Globus pallidus (tissue), 1 donor: ENCODE results near the gene SLC9A9.
A peak's percentile ranks its signal among the peaks of the same experiment; 100 is the strongest.

ENCODE experiments used
- DNase-seq: peaks from one replicate; pipeline ENCODE4 v3.0.0-alpha.2; 2015; ENCODE audit warnings: low spot score

The SLC9A9 gene

GRCh38 chr3:143843587-143843986 lies 4.7 kb downstream of the SLC9A9 start:
- DNase-seq = no peak

- no peak for DNase-seq
These were observed 7.6 kb downstream of the SLC9A9 start for GRCh38 chr3:143840636-143841035.

- no peak for DNase-seq
These were observed 8.3 kb downstream of the SLC9A9 start for GRCh38 chr3:143839980-143840379.

- no peak for DNase-seq
These were observed 11.2 kb downstream of the SLC9A9 start for GRCh38 chr3:143837076-143837475.

GRCh38 chr3:143835312-143835711 lies 13.0 kb downstream of the SLC9A9 start:
- DNase-seq = no peak

GRCh38 chr3:143832433-143832832 lies 15.8 kb downstream of the SLC9A9 start:
- no peak for DNase-seq

GRCh38 chr3:143831994-143832393 lies 16.3 kb downstream of the SLC9A9 start:
- no peak for DNase-seq

- DNase-seq = no peak
These were observed 17.1 kb downstream of the SLC9A9 start for GRCh38 chr3:143831208-143831607.

GRCh38 chr3:143830786-143831185 lies 17.5 kb downstream of the SLC9A9 start:
- no peak for DNase-seq

- no peak for DNase-seq
These were observed 18.2 kb downstream of the SLC9A9 start for GRCh38 chr3:143830063-143830462.

GRCh38 chr3:143827425-143827824 lies 20.8 kb downstream of the SLC9A9 start:
- DNase-seq = no peak

- DNase-seq = peak; percentile 65
These were observed 22.0 kb downstream of the SLC9A9 start for GRCh38 chr3:143826296-143826695.

- no peak for DNase-seq
These were observed 22.8 kb downstream of the SLC9A9 start for GRCh38 chr3:143825513-143825912.

- no peak for DNase-seq
These were observed 23.4 kb downstream of the SLC9A9 start for GRCh38 chr3:143824735-143825385.

- no peak for DNase-seq
These were observed 25.5 kb downstream of the SLC9A9 start for GRCh38 chr3:143822798-143823197.

GRCh38 chr3:143822374-143822773 lies 25.9 kb downstream of the SLC9A9 start:
- no peak for DNase-seq

GRCh38 chr3:143821862-143822261 lies 26.4 kb downstream of the SLC9A9 start:
- DNase-seq = no peak

GRCh38 chr3:143820466-143821221 lies 27.6 kb downstream of the SLC9A9 start:
- DNase-seq = no peak

- no peak for DNase-seq
These were observed 28.4 kb downstream of the SLC9A9 start for GRCh38 chr3:143819890-143820289.

GRCh38 chr3:143814443-143814889 lies 33.8 kb downstream of the SLC9A9 start:
- DNase-seq = no peak

- DNase-seq = no peak
These were observed 35.8 kb downstream of the SLC9A9 start for GRCh38 chr3:143812481-143812880.

- no peak for DNase-seq
These were observed 36.7 kb downstream of the SLC9A9 start for GRCh38 chr3:143811602-143812001.

- no peak for DNase-seq
These were observed 37.4 kb downstream of the SLC9A9 start for GRCh38 chr3:143810953-143811265.
